Bronchial epithelial cell (primary cell): ENCODE results near the gene DNAH11. TPM values are rescaled to one million over a fixed set of nuclear protein-coding genes. Genes with fewer than 3 reads are reported as not detected.
"Not testable (repeated sequence)": the region's sequence is repeated elsewhere in the genome, so short reads cannot be mapped to it uniquely, and the experiment has no call there.

Experiments
- DNase-seq: peaks from one replicate; pipeline ENCODE4 v3.0.0-alpha.2; 2010; ENCODE audit warnings: low read depth
- FAIRE-seq: peaks from 2 replicates; lab custom pipeline; 2011; peaks lifted over from hg19 to GRCh38; lab: Jason Lieb, UNC
- H3K27me3 ChIP-seq: 2 replicates; pipeline ENCODE4 v1.5.1; 2011; ENCODE audit warnings: low read length; ENCODE audit not compliant: control insufficient read depth, insufficient read depth
- H3K36me3 ChIP-seq: 2 replicates; pipeline ENCODE4 v1.5.1; 2011; ENCODE audit warnings: low read length; ENCODE audit not compliant: control insufficient read depth, insufficient read depth
- H3K4me3 ChIP-seq: 2 replicates; pipeline ENCODE4 v1.5.1; 2011; ENCODE audit warnings: mild to moderate bottlenecking, low read depth, low read length, control low read depth
- CTCF ChIP-seq: IDR thresholded peaks from 2 replicates; pipeline ENCODE4 v1.5.1; 2011; ENCODE audit warnings: mild to moderate bottlenecking, moderate library complexity, low read length, control low read depth, inconsistent platforms; ENCODE audit not compliant: insufficient read depth, severe bottlenecking
- total RNA-seq: library from RNA; depleted of rRNA; stranded (reverse); fragments of >200 nt; gene quantifications from 2 replicates; pipeline ENCODE4 v1.2.1, GENCODE V29; 2014

Gene DNAH11
- total RNA-seq, 1 donor from 2014 or later = 2.6 TPM

GRCh38 chr7:21918216-21918615, 375.4 kb downstream of the DNAH11 start:
- Histone ChIP-seq H3K4me3 (no peak overlapping the region), H3K36me3 (no peaks in the 10 kb centered on the region), H3K27me3 (no peaks in the 10 kb centered on the region)
- FAIRE-seq (no peak), DNase-seq (no peak)
- TF ChIP-seq CTCF = no peak

GRCh38 chr7:21920936-21921335, 378.1 kb downstream of the DNAH11 start:
- Histone ChIP-seq H3K4me3 (no peak overlapping the region), H3K36me3 (no peaks in the 10 kb centered on the region), H3K27me3 (no peaks in the 10 kb centered on the region)
- FAIRE-seq = peak; percentile 50
- no peak for DNase-seq
- TF ChIP-seq CTCF = no peak

DNA sequence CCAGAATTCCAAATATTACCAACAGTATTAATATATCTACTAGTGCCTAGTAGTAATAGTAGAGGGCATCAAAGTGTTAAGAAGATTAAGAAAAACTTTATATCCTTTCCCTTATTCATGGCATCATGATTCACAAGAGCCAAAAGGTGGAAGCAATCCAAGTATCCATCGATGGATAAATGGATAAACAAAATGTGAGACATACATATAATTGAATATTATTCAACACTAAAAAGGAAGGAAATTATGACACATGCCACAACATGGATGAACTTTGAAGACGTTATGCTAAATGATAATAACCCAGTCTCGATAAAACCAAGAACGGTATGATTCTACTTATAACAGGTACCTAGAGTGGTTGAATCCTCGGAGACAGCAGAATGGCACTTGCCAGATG, 379.8 kb downstream of the DNAH11 start:
- no peak for FAIRE-seq
- Histone ChIP-seq H3K27me3 (no peaks in the 10 kb centered on the region), H3K4me3 (no peak overlapping the region), H3K36me3 (no peaks in the 10 kb centered on the region)
- DNase-seq = no peak
- no peak for TF ChIP-seq CTCF

DNA sequence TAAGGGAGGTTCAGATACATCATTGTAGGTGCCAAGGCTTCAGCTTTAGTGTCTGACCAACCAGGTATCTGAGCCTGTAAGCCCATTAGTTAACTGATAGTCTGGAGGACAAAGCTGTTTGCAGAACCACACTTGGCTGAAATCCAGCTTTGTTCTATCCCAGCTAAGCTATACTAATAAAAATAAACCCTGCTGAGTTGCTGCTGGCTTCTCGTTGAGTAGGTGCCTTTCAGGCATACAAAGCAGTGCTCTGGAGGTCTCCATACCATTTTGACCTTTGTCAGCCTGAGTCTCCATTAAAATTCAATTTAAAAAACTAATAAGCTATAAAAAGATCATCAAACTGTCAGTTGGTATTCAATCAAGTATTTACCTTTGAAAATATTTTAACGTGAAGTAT, 380.8 kb downstream of the DNAH11 start:
- no peak for TF ChIP-seq CTCF
- H3K4me3 ChIP-seq = no peak overlapping the region
- H3K27me3 ChIP-seq = no peaks in the 10 kb centered on the region
- no peak for DNase-seq
- no peaks in the 10 kb centered on the region for H3K36me3 ChIP-seq
- FAIRE-seq = no peak

DNA sequence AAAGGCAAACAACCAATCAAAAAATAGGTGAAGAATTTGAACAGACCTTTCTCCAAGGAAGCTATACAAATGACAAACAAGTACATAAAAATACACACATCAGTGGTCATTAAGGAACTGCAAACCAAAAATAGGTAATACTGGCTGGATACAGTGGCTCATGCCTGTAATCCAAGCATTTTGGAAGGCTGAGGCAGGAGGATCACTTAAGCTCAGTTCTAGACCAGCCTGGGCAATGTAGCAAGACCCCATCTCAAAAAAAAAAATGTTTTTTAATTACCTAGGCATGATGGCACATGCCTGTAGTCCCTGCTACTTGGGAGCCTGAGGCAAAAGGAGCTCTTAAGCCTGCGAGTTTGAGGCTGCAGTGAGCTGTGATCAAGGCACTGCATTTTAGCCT, 383.6 kb downstream of the DNAH11 start:
- H3K27me3 ChIP-seq = no peaks in the 10 kb centered on the region
- no peak for TF ChIP-seq CTCF
- H3K4me3 ChIP-seq = no peak overlapping the region
- H3K36me3 ChIP-seq = no peaks in the 10 kb centered on the region
- no peak for DNase-seq
- no peak for FAIRE-seq

- H3K27me3 ChIP-seq = no peaks in the 10 kb centered on the region
- no peak for DNase-seq
- no peak overlapping the region for H3K4me3 ChIP-seq
- FAIRE-seq = no peak
- no peaks in the 10 kb centered on the region for H3K36me3 ChIP-seq
- no peak for TF ChIP-seq CTCF
These were observed 384.9 kb downstream of the DNAH11 start for GRCh38 chr7:21927693-21928092.

DNA sequence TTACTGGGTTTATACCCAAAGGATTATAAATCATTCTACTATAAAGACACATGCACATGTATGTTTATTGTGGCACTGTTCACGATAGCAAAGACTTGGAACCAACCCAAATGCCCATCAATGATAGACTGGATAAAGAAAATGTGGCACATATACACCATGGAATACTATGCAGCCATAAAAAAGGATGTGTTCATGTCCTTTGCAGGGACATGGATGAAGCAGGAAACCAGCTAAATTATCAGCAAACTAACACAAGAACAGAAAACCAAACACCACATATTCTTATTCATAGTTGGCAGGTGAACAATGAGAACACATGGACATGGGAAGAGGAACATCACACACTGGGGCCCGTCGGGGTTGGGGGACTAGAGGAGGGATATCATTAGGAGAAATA, 390.5 kb downstream of the DNAH11 start:
- H3K27me3 ChIP-seq, H3K36me3 ChIP-seq, H3K4me3 ChIP-seq, DNase-seq, FAIRE-seq: not testable (repeated sequence)
